ENCODE data around the gene PPP2R5B.

Gene PPP2R5B

DNA sequence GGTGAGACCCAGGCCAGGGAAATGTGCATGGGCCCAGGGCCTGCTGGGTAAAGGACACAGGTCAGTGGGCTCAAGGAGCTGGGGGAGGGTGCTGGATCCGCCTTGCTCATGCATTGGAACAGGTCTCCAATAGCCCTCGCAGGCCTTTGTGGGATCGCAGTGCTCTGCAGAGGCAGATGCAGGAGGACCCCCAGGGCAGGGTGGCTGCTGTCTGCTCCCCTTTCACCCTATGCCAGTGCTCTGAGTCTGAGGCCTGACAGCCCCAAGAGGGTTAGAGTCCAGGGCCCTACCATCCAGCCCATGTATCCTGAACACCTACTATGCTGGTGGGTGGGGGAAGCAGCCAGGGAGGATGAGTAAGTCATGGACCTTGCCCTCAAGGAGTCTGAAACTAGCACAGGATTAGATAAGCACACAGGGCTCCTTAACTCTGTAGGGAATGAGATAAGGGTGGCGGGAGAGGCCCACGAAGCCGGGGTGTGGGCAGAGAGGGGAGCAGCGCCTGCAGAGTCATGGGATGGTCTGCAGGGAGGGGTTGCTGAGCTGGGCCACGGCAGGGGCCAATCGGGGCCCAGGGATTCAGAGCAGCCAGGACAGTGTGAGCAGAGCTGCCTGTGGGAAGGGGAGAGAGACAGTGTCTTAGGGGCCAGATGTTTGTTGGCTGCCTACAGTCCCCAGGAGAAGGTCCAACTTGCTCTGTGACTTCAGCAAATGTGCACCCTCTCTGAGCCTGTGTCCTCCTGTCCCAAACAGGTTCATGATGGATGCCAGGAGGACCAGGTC, 35.6 kb upstream of the PPP2R5B start:
- no peak for ATAC-seq

GRCh38 chr11:64890522-64890939, 34.0 kb upstream of the PPP2R5B start:
- no peak for ATAC-seq

- ATAC-seq = no peak
These were observed 33.2 kb upstream of the PPP2R5B start for GRCh38 chr11:64891215-64891848.

- no peak for ATAC-seq
These were observed 32.6 kb upstream of the PPP2R5B start for GRCh38 chr11:64891880-64892279.

- no peak for ATAC-seq
These were observed 32.1 kb upstream of the PPP2R5B start for GRCh38 chr11:64892411-64892831.

- no peak for ATAC-seq
These were observed 31.7 kb upstream of the PPP2R5B start for GRCh38 chr11:64892838-64893193.

GRCh38 chr11:64893194-64894069, 31.1 kb upstream of the PPP2R5B start:
- no peak for ATAC-seq

DNA sequence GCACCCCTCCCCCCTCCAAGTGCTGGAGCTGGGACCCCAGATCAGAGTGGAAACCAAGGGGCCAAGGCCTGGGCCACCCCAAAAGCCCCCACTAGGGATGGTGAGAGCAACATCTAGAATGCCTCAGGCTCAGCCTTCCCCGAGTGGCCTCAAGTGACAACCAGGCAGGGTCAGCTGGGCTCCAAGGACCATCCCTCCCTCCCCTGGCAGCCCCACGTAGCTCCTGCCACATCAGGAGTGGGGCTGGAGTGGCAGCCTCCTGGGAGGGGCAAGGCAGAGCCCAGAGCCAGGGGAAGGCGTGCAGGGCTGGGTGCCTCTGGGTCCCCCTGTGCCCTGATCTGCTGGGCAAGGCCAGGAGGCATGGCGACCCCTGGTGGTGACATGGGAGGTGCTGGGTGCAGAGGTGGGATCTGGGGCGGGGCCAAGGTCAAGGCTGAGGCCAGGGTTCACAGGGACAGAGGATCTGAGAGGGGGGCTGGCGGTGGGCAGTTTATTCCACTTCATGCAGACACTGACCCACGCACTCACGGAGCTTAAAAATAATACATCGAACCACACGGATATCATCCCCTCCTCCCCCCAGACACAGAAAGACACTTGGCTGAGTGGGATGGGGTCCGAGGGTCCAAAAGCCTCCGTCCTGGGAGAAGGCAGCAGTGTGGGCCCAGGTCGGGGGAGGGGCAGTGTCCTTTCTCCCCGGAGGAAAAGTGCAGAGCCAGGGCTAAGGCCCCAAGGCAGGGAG, 30.2 kb upstream of the PPP2R5B start:
- peak; percentile 98 to 99 for ATAC-seq

- ATAC-seq = no peak
These were observed 29.6 kb upstream of the PPP2R5B start for GRCh38 chr11:64894812-64895452.

DNA sequence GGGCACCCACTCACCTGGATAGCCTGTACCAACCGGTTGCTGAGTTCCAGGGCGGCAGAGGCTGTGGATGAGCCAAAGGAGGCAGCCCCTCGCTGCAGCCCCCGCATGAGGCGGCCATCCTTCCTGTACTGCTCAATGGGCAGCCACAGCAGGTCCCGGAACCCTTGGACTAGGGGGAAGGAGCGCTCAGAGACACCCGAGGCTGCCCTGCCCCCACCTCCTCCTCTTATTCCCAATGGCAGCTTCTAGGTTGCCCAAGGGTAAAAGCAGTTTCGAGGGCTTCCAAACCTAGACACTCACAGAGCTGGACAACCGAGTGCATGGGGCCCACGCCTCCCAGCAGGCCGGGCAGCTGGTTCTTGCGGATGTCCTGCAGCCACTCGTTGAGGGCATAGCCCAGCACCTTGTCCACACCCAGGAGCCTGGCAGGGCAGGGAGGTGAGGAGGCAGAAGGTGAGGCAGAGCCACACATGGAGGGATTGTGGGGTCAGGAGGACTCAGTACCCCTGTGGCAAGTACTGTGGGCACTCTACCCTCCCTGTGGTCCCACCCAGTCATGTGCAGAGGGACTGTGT, 28.0 kb upstream of the PPP2R5B start:
- no peak for ATAC-seq

- no peak for ATAC-seq
These were observed 27.0 kb upstream of the PPP2R5B start for GRCh38 chr11:64897381-64898075.

DNA sequence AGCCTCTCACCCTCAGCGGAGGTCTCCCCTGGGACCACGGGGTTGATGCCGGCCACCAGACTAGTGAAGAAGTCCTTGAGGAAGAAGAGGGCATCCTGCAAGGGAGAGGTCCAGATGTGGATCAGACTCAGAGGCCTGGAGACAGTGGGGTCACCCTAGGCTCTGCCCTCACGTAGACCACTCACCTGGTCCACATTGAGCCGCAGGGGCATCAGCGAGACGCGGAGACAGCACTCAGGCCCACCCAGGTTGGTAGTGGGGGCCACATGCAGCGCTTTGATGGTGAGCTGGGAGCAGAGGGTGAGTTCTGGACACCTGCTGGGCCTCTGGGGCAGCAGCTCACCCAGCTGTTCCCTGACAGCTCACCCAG, 26.4 kb upstream of the PPP2R5B start:
- no peak for ATAC-seq

DNA sequence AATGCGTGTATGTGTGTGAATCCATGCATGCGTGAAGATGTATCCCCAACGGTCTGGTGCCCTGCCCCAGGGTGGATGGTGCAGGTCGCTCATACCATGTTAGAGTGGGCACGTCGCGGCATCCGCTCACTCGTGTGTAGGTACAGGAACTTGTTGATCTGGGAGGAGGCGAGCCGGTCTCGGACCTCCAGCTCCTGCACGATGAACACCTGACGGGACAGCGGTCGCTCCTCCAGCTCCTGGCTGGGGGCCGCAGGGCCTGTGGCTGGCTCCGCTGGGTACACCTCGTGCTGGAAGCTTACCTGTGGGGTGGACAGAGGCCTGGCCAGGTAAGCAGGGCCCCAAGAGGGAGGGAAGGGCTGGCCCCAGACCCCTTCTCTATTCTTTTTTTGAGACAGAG, 25.9 kb upstream of the PPP2R5B start:
- no peak for ATAC-seq

GRCh38 chr11:64900263-64900678, 24.2 kb upstream of the PPP2R5B start:
- ATAC-seq = peak; percentile 100

GRCh38 chr11:64900774-64901173, 23.7 kb upstream of the PPP2R5B start:
- no peak for ATAC-seq

GRCh38 chr11:64902102-64902900, 22.2 kb upstream of the PPP2R5B start:
- ATAC-seq = no peak

GRCh38 chr11:64903291-64903833, 21.1 kb upstream of the PPP2R5B start:
- ATAC-seq = no peak

DNA sequence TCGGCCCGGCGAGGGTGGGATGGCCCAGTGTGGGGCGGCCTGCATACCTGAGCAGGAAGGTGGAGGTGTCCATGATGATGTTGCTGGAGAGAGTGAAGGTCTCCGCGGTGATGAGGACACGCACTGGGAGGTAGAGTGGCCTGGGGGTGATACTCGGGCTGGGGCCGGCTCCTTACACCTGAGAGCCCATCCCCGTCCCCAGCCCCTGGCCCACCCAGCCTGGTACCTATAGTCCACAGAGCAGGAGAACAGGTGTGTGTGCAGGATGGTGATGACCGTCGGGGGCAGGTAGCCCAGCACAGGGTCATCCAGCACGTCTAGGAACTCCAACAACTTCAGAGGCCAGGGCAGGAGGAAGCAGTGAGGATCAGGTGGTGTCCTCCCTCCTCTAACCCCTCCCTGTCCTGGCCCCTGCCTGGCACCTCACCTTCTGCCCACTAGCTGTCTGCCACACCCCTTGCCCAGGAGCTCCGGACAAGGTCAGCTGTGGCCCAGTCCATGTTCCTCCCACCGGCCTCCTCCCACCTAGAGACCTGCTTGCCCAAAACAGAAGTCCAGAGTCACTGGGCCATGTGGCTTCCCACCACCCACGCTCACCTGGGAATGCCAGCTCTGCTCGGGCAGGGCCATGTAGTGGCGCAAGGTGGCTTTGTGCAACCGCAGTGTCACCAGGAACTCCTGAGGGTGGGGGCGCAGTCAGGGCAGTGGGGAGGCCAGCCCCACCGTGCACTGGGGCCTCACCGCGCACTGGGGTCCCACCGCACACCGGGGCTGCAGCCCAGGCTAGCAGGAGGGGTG, 18.8 kb upstream of the PPP2R5B start:
- no peak for ATAC-seq

- ATAC-seq = no peak
These were observed 18.2 kb upstream of the PPP2R5B start for GRCh38 chr11:64906314-64906635.

All from activated CD4-positive, CD25-positive, alpha-beta regulatory T cell treated with anti-CD3 and anti-CD28 coated beads, Interleukin-2, amount 50 U/mL, for 24 hours (primary cell).